Left ventricle myocardium inferior (tissue), 1 donor: ENCODE results near the gene STRN3. TPM values are rescaled to one million over a fixed set of nuclear protein-coding genes. Genes with fewer than 3 reads are reported as not detected.

Source experiments
- DNase-seq: peaks from one replicate; pipeline ENCODE4 v3.0.0-alpha.2; 2020
- H3K27ac ChIP-seq: fragments of 200-600 bp; replicated peaks from 2 replicates; pipeline ENCODE4 v1.8.0; 2021
- H3K27me3 ChIP-seq: fragments of 200-600 bp; 2 replicates; pipeline ENCODE4 v1.8.0; 2021; ENCODE audit warnings: low read depth
- H3K36me3 ChIP-seq: fragments of 200-600 bp; 2 replicates; pipeline ENCODE4 v1.8.0; 2021
- H3K4me1 ChIP-seq: fragments of 200-600 bp; 2 replicates; pipeline ENCODE4 v1.8.0; 2021
- H3K4me3 ChIP-seq: fragments of 200-600 bp; 2 replicates; pipeline ENCODE4 v1.8.0; 2021; ENCODE audit warnings: mild to moderate bottlenecking, moderate library complexity
- H3K9me3 ChIP-seq: fragments of 200-600 bp; replicated peaks from 2 replicates; pipeline ENCODE4 v1.8.0; 2021
- CTCF ChIP-seq: fragments of 200-600 bp; IDR thresholded peaks from 2 replicates; pipeline ENCODE4 v1.8.0; 2021; ENCODE audit warnings: antibody characterized with exemption, mild to moderate bottlenecking, borderline replicate concordance
- intact Hi-C: fragments of 100-400 bp; cut with micrococcal nuclease; formaldehyde crosslinking; loops from one replicate; pipeline ENCODE4 v1.11.0; 2022
- total RNA-seq: library from RNA; stranded (reverse); fragmentation: NEBNext Ultra II Directional; extraction: Animal tissue kit (Norgen Biotek cat#: 25700); gene quantifications from one replicate; pipeline ENCODE4 v1.2.1, GENCODE V29; 2021
- donor health status: DM: no; HTN: yes; CAD: no; lungs with severe emphysema.

Gene STRN3
- total RNA-seq, 1 donor from 2014 or later = 48.7 TPM

GRCh38 chr14:30990770-30991169 lies 35.4 kb downstream of the STRN3 start:
- peaks cover 66% of the 10 kb centered on the region for H3K4me1 ChIP-seq
- intact Hi-C loops = no loop called here
- no peak for TF ChIP-seq CTCF

GRCh38 chr14:30988509-30988908 lies 37.7 kb downstream of the STRN3 start:
- DNase-seq = no peak
- no peak overlapping the region for H3K4me3 ChIP-seq
- intact Hi-C loops = no loop called here
- H3K27me3 ChIP-seq = no peaks in the 10 kb centered on the region
- no peak for TF ChIP-seq CTCF
- no peak overlapping the region for H3K27ac ChIP-seq
- H3K4me1 ChIP-seq = peaks cover 46% of the 10 kb centered on the region
- H3K9me3 ChIP-seq = no peaks in the 10 kb centered on the region
- H3K36me3 ChIP-seq = no peaks in the 10 kb centered on the region

More at GRCh38 chr14:30990770-30991169, 35.4 kb downstream of the STRN3 start:
- no peak overlapping the region for H3K27ac ChIP-seq
- H3K27me3 ChIP-seq = no peaks in the 10 kb centered on the region
- no peak overlapping the region for H3K4me3 ChIP-seq
- no peaks in the 10 kb centered on the region for H3K9me3 ChIP-seq
- no peaks in the 10 kb centered on the region for H3K36me3 ChIP-seq
- DNase-seq = no peak

- H3K36me3 ChIP-seq = no peaks in the 10 kb centered on the region
- TF ChIP-seq CTCF = no peak
- peaks cover 30% of the 10 kb centered on the region for H3K4me1 ChIP-seq
- no peak for DNase-seq
- H3K9me3 ChIP-seq = no peaks in the 10 kb centered on the region
- no peaks in the 10 kb centered on the region for H3K27me3 ChIP-seq
- H3K4me3 ChIP-seq = no peak overlapping the region
- no peak overlapping the region for H3K27ac ChIP-seq
- intact Hi-C loops = no loop called here
Observed at GRCh38 chr14:30985796-30986195, 40.4 kb downstream of the STRN3 start.

GRCh38 chr14:30983858-30984257 lies 42.3 kb downstream of the STRN3 start:
- no peak for TF ChIP-seq CTCF
- Histone ChIP-seq H3K9me3 (no peaks in the 10 kb centered on the region), H3K4me3 (no peak overlapping the region), H3K27me3 (no peaks in the 10 kb centered on the region), H3K27ac (no peak overlapping the region), H3K36me3 (no peaks in the 10 kb centered on the region), H3K4me1 (peaks cover 23% of the 10 kb centered on the region)
- intact Hi-C loops = loop anchor here (5.0 kb wide), 1 partner anchor 98 kb away; no protein-coding TSS in a partner anchor
- no peak for DNase-seq

GRCh38 chr14:30982533-30982932 lies 43.6 kb downstream of the STRN3 start:
- no peak for DNase-seq
- Histone ChIP-seq H3K27me3 (no peaks in the 10 kb centered on the region), H3K4me3 (no peak overlapping the region), H3K27ac (no peak overlapping the region), H3K9me3 (no peaks in the 10 kb centered on the region), H3K4me1 (peaks cover 17% of the 10 kb centered on the region), H3K36me3 (no peaks in the 10 kb centered on the region)
- intact Hi-C loops = loop anchor here (5.0 kb wide), 1 partner anchor 100 kb away; no protein-coding TSS in a partner anchor
- TF ChIP-seq CTCF = no peak
